ENCODE measurements around the gene GOLGA6C.
"Not testable (repeated sequence)": the region's sequence is repeated elsewhere in the genome, so short reads cannot be mapped to it uniquely, and the experiment has no call there.

GOLGA6C gene

DNA sequence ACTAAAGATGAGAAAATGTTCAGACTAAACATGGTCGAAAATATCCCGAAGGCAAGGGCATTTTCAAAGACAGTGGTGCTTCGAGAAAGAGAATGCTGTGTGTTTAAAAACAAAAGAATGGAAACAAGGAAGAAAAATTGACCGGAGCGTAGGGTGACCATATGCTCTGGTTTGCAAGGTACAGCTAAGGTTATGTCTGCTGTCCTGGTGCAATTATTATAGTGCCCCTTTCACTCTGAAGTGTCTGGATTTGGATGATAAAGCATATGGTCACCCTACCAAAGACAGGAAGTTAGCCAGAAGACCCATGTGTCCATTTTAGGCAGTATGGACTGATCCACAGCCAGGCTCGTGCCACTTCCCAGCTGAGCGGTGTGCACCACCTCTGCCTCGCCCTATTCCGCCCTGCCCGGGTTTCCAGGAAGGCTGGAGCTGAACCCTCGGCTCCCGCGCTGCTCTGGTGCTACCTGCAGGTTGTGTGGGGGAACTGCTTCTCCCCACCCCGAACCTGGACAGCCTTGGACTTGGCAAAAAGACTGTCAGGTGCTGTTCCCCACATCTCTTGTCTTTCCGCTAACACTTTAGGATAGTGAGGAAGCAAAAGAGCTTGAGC is 49.8 kb downstream of the GOLGA6C start:
- no peak overlapping the region for H3K4me3 ChIP-seq (ENCODE audit: low read depth, low read length)
- TF ChIP-seq, protein P1, sequence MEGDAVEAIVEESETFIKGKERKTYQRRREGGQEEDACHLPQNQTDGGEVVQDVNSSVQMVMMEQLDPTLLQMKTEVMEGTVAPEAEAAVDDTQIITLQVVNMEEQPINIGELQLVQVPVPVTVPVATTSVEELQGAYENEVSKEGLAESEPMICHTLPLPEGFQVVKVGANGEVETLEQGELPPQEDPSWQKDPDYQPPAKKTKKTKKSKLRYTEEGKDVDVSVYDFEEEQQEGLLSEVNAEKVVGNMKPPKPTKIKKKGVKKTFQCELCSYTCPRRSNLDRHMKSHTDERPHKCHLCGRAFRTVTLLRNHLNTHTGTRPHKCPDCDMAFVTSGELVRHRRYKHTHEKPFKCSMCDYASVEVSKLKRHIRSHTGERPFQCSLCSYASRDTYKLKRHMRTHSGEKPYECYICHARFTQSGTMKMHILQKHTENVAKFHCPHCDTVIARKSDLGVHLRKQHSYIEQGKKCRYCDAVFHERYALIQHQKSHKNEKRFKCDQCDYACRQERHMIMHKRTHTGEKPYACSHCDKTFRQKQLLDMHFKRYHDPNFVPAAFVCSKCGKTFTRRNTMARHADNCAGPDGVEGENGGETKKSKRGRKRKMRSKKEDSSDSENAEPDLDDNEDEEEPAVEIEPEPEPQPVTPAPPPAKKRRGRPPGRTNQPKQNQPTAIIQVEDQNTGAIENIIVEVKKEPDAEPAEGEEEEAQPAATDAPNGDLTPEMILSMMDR (IDR thresholded peaks at IDR 0.05; ENCODE audit: low read depth, low read length): no peak

DNA sequence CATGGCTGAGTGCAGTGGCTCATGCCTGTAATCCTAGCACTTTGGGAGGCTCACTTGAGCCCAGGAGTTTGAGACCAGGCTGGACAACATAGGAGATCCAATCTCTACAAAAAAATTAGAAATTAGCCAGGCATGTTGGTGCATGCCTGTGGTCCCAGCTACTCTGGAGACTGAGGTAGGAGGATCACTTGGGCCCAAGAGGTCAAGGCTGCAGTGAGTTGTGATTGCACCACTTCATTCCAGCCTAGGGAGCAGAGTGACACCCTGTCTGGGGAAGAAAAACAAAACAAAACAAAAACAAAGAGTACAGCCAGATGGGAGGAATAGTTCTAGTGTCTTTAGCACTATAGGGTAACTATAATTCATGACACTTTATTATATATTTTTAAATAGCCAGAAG is 51.6 kb downstream of the GOLGA6C start:
- TF ChIP-seq, protein P1 (IDR thresholded peaks at IDR 0.05; ENCODE audit: low read depth, low read length): no peak
- no peak overlapping the region for H3K4me3 ChIP-seq (ENCODE audit: low read depth, low read length)

DNA sequence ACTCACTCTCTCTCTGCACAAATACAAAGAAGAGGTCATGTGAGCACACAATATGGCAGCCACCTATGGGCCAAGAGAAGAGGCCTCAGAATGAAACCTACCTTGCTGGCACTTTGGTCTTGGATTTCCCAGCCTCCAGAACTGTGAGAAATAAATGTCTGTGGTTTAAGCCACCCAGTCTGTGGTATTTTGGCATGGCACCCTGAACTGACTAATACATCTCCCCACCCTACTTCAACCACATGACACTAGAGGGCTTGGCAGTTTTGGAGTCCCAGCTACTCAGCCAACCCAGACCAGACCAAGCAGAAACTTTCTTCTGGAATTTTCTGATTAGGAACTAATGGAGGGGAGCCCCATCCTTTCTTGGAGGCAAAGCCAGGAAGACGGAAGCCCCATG is 54.4 kb downstream of the GOLGA6C start:
- H3K4me3 ChIP-seq (ENCODE audit: low read depth, low read length): not testable (repeated sequence)

DNA sequence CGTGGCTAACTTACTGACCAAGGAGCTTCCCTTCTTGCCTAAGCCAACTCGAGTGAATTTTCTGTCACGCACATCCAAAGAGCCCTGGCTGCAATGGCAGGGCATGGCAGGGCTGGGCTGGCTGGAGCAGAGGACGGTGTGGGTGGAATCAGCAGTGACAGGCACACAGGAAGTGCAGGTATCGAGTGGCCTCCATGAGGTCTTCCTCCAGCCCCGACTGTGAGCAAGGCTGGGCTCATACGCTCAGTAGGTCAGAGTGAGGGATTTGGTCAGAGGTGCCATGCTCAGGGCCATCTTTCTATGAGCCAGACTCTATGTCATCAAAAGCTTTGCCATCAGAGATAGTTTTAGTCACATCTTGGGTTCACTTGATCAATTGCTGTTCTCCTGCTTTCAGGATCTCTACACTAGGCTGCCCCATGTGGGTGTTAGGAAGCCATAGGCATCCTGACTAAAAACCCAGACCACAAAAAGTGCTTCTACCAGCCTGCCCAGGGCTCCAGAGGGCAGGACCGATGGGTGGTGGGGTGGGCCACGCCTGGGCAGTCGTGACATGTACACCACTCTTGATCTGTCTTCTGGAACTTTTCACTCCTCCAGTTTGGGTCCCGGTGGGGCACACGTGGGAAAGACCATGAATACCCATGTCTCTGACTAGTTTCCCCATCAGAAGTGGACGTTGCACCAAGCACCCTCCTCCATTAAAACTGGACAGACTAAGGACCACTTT is 55.1 kb downstream of the GOLGA6C start:
- no peak overlapping the region for H3K4me3 ChIP-seq (ENCODE audit: low read depth, low read length)
- TF ChIP-seq, protein P1 (IDR thresholded peaks at IDR 0.05; ENCODE audit: low read depth, low read length): no peak

DNA sequence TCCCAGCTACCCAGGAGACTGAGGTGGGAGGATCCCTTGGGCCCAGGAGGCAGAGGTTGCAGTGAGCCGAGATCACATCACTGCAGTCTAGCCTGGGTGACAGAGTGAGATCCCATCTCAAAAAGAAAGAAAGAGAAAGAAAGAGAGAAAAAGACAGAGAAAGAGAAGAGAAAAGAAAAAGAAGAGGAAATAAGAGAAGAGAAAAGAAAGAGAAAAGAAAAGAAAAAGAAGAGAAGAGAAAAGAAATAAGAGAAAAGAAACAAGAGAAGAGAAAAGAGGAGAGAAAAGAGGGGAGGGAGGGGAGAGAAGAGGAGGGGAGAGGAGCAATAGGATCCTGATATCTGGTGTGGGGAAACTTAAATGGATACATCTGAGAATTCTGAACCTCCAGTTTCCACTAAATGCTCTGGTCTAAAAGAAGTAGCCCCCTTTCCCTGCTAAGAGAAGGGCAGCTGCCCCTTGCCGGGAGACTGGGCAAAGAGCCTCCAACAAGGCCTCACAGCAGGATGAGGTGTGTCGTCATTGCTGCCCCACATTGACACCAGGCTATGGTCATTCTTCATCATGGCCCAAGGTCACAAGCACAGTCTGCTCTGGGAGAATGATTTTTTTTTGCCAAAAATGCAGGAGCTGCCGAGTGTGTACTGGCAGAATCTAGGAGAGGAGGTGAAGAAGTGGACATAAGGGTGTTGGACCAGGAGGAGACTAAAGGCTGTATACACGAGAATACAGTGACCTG is 56.6 kb downstream of the GOLGA6C start:
- TF ChIP-seq, protein P1 (IDR thresholded peaks at IDR 0.05; ENCODE audit: low read depth, low read length): no peak
- H3K4me3 ChIP-seq (ENCODE audit: low read depth, low read length): no peak overlapping the region

DNA sequence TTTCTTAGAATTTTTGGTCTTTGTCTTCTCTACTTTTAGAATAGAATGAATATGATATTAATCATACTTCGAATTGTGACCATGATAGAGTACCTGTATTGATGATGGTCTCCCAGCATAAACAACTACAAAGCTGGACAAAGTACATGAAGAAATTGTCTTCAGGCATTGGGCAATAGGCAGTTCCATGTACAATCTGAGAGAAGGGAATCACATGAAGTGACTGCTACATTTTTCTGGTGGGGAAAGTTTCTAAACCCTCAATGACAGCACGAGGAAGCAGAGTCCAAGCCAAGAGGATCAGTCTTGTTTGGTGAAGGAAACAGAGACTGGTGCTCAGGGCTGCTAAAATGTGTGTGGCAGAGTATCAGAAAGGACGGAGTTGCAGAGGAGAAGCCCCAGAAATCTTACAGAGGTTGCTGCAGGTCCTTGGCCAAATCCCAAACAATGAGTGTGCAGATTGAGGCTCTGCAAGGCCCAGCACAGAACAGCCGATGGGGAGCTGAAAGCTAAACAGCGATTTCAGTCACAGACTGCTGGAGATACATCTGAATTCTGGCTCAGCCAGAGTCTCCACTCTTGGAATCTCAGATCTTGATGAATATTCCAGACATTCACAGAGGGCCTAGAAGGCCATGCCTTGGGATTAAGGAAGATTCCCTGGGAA is 61.2 kb downstream of the GOLGA6C start:
- not testable (repeated sequence) for H3K4me3 ChIP-seq (ENCODE audit: low read depth, low read length)
